Measurements from ENCODE around the gene GFRA3. TPM values are rescaled to one million over a fixed set of nuclear protein-coding genes. Genes with fewer than 3 reads are reported as not detected.
"Not testable (repeated sequence)": the region's sequence is repeated elsewhere in the genome, so short reads cannot be mapped to it uniquely, and the experiment has no call there.

The GFRA3 gene, protein sequence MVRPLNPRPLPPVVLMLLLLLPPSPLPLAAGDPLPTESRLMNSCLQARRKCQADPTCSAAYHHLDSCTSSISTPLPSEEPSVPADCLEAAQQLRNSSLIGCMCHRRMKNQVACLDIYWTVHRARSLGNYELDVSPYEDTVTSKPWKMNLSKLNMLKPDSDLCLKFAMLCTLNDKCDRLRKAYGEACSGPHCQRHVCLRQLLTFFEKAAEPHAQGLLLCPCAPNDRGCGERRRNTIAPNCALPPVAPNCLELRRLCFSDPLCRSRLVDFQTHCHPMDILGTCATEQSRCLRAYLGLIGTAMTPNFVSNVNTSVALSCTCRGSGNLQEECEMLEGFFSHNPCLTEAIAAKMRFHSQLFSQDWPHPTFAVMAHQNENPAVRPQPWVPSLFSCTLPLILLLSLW
- 4.3 TPM for total RNA-seq

DNA sequence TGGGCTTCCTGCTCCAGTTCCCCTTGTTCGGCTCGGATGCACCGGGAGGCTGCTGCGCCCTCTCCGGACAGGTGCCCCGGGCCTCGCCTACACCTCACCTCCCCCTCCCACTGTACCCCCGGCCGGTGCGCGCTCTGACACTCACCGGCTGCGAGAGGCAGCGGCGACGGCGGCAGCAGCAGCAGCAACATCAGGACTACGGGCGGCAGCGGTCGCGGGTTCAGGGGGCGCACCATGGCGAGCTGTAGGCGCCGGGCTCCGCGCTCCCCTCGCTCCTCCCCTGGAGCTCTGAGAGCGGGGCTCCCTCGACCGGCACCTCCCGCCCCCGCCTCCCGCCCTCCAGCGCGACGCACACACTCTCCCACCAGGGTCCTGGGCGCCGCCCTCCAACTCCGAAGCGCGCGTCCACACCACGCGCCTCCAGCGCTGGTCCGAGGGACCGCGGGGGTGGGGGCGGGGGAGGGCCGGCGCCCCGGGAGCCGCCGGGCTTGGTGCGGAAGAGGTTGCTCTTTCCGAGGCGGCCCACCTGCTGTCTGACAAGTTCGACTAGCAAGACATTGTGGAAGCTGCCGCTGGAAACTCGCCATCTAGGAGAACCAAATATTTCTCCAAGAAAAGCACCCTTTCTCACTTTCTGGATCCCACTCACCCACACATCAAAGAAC, at the start of gene GFRA3:
TSS of gene GFRA3 (minus strand) at position 433 of the 665 bp plus-strand sequence. CDS start at position 236, 197 bp downstream.
- DNase-seq = no peak

DNA sequence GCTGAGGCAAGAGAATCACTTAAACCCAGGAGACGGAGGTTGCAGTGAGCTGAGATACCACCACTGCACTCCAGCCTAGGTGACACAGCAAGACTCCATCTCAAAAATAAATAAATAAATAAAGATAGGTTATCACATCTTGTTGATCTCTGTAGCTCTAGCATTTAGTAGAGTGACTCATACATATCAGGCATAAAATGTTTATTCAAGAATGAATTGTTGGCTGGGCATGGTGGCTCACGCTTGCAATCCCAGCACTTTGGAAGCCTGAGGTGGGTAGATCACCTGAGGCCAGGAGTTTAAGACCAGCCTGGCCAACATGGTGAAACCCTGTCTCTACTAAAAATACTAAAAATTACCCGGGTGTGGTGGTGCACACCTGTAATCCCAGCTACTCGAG, 43.8 kb upstream of the GFRA3 start:
- DNase-seq = not testable (repeated sequence)

DNA sequence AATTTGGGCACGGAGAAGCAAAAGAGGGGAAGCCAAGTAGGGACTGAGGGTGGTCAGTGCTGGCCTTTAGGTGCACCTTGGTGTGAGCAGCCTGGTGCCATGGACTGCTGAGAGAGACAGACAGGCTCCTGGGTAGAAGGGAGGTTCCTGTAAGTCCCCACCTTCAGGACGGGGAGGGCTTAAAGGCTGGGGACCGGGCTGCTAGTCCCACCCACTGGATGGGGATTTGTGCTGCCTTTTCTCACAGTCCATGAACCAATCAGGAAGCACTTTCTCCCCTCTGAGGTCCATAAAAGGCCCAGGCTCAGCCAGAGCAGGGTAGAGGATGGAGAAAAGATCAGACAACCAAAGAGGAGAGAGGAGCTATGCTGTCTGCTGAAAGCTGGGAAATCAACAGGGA, 41.9 kb upstream of the GFRA3 start:
- DNase-seq = no peak

DNA sequence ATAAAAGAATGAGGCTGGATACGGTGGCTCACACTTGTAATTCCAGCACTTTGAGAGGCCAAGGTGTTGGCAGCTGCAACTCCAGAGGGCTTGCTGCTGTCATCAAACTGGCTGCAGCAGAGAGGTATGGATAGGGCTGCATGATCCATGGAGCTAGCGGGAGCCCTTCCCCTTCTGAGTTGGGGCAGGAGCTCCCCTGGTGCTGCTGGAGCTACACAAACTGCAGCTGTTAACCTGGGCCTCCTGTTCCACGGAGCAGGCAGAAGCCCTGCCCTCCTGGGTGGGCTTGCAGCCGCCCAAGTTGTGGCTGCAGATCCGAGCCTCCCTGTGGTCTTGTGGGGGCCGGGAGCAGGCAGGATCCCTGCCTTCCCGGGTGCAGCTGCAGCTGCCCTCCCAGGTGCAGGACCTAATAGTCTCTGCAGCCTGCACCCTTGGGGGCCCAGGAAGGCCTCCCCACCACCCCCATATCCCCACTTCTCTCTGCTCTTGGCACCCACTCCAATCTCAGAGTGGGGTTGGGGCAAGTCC, 41.4 kb upstream of the GFRA3 start:
- no peak for DNase-seq

DNA sequence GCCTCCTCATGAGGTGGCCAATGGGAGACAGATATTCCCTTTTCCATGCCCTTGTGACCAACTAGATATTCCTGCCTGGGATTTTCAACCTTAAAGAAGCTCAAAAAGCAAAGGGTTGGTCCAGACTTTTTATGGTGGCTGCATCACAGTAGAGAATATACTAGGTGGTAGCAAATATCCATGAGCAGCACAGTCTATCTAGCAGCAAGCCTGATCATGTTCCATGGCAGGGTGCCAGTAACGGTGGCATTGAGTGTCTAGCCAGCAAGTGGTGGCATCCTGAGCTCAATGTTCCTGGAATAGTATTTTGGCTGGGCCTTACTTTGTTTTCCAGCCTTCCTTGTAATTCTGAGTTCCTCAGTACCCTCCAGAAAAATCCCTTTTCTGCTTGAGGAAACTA, 31.4 kb upstream of the GFRA3 start:
- DNase-seq = no peak

DNA sequence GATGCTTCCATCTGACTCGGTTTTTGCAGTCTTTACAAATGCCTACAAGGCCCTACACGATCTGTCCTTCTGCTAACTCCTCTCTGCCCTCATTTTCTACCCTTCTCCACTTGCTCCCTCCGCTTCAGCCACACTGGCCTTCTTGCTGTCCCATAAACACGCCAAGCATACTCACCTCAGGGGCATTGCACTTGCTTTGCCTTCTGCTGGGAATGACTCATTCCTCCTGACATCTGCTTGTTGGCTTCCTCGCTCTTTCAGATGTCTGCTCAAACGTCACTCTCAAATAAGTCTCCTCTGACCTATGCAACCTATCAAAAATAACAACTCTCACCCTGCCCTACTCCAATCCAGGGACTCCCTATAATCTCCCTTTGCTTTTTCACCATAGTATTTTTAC, 29.0 kb upstream of the GFRA3 start:
- DNase-seq = no peak

DNA sequence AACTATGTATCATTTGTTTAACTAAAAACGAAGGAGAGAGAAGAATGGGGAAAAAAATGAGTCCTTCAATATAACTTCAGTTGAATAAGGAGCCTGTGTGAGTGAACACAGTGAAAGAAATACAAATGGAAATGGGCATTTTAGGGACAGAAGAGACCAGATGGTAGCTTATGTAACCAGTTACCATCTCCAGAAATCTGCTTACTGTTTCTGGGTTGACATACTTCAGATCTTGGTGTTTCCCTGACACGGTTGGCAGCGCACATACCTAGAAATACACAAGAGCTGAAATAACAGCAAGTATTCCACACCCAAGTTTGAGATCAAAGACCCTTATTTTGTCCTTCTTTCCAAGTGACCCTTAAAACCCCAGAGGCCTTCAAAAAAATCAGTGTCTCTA, 14.9 kb upstream of the GFRA3 start:
- DNase-seq = no peak

DNA sequence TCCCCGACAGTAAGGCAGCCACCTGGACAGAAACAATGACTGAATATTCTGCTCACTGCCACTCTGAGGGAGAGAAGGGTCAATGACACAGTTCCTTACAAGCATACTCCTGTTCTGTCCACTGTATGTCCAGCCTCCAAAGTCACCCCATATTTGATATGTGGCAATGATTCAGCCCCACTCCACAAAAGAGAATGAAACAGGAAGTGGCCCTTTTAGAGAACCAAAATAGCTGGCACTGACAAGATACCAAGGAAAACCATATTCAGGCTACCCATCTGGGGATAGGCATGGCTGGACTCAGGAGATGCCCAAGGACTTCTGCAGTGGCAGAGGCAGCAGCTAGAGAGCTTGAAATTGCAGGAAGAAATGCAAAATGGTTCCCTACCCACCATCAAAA, 12.8 kb upstream of the GFRA3 start:
- no peak for DNase-seq

DNA sequence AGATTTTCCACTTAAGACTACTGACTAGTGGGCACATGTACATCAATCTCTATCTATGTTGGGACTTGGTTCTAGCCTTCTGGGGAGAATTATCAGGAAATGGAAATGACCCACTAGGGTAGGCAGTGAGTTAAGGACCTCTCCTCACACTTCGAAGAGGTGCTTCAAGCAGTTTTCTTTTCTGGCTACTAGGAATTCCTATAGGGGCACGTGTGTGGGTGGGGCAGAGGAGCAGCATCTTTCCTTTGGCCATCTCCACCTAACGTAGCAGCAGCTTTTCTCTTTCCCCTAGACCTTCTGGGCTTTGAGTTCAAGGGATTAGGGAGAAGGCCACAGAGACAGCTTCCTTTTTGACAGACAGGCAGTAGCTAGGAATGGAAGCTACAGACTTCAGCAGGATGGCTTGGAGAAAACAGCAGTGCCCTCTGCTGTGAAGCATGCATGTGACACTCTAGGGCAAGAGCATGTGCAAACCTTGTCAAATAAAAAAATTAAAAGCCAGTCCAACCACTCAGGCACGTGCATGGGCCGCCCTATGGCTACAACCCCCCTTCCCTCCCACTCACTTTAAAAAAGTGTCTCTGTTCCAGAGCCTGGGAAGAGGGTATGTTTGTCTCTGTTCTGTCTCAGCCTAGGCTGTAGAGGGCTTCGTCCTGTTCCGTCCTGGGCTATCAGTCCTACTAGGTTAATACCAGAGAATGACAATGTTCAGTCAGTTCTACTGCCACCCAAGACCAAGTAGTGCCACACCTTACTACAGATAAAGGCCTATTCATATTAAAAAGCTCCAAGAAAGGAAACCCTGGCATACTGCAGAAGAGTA, 8.7 kb upstream of the GFRA3 start:
- peak; percentile 35 for DNase-seq

DNA sequence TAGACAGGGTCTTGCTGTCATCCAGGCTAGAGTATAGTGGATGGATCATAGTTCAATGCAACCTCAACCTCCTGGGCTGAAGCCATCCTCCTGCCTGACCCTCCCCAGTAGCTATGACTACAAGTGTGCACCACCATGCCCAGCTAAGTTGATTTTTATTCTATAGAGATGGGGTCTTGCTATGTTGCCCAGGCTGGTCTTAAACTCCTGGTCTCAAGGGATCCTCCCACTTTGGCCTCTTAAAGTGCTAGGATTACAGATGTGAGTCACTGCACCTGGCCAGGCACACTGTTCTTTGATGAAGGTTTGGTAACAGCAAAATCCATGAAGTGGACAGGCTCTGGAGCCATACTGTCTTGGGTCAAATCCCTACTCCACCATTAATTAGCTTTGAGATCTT, 6.5 kb upstream of the GFRA3 start:
- no peak for DNase-seq

DNA sequence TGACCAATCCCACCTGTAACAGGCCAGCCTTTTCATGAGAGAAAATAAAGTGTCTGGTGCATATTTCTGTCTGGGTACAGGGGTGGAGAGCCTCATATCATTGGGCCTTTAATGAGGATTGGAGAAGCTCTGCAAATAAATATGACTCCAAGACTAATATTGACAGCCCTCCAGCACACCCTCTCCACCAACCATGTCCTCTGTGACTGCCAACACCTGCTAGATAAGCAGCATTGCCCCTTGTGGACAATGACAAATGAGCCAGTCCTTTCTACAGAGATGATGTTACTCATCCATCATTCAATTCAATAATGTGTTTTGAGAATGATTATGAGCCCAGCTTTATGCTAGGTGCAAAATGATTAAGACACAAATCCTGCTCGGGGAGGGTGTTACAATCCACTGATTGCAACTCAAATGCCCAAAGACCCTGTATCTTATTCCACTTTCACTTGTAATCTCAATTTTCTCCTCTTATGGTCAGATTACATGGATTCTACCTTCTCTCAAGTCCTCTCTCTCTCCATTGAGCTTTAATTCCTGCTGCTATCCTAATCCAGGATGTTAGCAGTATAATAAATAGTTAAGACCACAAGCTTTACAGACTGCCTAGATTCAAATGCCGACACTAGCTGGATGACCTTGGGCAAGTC, 2.1 kb upstream of the GFRA3 start:
- no peak for DNase-seq

DNA sequence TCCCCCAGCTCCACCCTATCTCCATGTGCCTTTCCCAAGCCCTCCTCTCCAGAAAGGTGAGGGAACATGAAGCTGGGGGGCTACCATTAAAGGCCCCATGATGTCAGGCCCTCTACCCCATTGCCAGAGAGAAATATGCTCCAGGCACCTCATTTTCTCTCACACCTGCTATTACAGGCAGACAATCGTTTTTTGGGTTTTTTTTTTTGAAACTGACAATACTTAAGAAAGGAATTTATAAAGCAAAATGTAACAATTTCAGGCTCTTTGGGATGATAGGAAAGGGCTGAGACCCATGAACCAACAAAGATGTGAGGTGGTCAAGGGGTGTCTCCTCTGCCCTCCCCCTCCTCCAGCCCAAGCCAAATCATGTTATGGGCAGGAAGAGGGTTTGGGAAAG, 1.5 kb upstream of the GFRA3 start:
- DNase-seq = no peak

DNA sequence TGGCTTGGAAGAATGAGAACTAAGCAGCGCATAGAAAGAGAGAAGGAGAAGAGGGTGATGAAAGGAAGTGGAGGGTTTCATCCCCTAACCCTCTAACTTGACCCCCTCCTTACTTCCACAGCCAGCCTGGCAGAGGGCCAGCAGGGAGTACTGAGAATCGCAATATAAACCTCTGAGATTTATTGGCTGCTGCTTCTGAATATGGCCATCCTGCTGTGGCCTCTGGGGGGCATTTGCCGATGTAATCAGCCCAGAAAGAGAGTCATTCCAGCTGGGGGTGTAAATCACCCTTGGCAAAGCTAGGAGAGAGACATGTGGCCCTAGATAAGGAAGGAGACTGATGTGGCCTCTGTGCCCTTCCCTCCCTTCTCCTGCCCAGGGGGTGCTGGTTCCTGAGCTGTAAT, 960 bp upstream of the GFRA3 start:
- no peak for DNase-seq

DNA sequence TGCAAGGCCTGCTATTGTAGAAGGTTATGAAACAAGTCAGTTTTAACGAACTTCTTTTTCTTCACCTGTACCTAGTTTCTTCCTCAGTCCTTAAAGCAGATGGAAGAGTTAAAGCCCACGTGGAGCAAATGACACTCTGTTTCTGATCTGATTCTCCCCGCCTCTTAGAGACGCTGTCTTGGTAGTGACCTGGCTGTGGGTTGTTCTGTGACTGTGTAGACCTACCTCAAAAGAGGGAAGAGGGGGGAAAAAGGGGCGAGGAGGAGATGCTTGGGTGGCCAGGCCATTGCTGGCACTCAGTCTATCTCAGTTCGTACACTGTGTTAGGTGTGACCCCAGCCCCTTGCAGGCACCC, 610 bp downstream of the GFRA3 start:
- DNase-seq = no peak

DNA sequence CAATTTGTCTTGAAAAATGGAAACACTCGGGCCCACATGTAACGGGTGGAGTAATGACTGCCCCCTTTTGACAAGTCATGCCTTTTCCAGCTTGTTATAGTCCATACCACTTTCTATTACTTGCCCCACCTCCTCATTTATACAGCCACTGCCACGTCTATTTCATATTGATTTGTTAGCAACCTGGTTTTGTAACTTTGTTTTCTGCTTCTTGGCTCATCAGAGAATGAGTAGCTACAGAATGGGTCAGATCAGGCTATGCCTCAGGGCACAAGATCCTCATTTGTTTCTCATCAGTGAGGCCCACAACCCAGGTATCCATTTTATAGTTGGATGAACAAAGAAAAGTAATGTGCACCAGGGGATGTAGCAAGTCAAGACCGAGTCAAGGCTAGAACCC, 1.7 kb downstream of the GFRA3 start:
- no peak for DNase-seq

DNA sequence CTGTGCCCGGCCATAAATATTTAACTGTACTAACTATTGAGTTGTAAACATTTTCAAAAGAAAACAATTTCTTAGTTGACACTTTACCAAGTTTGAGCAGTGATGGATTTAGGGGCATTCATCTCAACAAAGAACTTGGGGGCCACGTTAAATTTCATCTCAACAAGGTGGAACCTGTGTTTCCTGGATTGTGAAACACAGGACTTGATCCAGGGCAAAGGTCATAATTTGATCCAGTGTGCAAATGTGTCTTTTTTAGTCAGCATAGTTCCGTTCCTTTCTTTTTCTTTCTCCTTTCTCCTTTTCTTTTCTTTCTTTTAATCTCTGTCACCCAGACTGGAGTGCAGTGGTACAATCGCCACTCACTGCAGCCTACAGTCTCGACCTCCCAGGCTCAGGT, 3.1 kb downstream of the GFRA3 start:
- DNase-seq = no peak

DNA sequence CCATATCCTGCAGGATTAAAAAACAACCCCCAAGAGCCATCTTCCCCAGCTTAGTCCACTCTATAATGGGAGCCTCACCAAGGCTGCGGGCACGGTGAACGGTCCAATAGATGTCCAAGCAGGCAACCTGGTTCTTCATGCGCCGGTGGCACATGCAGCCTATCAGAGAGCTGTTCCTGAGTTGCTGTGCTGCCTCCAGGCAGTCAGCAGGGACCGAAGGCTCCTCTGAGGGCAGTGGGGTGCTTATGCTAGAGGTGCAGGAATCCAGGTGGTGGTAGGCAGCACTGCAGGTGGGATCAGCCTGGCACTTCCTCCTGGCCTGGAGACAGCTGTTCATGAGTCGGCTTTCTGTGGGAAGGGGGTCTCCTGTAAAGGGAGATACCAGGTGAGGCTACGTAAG, 10.2 kb downstream of the GFRA3 start:
- no peak for DNase-seq

DNA sequence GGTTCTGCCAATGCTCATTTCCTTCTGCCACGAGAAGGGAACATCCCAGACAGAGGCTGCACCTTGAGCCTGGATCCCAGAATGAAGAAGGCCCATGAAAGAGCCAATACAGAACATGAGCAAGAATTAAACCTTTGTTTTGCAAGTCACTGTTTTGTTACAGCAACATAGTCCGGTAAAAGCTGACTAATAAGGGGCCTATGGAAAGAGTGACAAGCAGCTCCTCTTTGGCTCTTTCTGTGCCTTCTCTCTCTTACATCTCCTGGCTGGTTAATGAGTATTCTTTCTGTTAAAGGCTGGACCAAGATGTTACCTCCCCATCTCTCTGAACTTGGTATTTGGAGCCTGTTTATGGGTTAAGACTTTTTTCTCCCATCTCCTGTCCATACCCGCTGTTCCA, 10.8 kb downstream of the GFRA3 start:
- DNase-seq = no peak

DNA sequence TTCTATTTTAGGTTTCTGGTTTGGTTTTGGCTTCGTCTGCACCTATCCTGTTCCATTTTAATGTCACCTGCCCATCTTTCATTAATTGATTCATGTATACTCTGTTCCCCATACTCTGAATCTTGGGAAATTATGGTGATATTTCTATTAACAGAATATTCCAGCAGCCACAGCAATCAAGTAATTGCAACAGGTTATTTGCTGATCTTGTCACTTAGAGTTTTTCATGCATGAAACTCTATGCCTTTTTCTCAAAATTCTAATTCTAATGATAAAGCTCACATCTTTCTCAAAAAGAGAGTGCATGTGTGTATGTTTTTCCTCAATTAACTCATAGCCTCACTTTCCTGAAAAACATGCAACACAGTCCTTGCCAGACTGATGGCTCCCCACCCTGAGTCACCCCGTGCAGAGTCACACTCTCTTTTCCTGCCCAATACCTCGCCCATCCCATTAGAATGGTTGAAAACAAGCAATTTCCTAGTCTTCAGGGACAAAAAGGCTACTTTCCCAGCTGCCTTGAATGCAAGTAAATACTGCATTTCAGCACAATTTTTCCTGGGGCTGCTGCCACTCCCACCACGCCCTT, 15.6 kb downstream of the GFRA3 start:
- no peak for DNase-seq

DNA sequence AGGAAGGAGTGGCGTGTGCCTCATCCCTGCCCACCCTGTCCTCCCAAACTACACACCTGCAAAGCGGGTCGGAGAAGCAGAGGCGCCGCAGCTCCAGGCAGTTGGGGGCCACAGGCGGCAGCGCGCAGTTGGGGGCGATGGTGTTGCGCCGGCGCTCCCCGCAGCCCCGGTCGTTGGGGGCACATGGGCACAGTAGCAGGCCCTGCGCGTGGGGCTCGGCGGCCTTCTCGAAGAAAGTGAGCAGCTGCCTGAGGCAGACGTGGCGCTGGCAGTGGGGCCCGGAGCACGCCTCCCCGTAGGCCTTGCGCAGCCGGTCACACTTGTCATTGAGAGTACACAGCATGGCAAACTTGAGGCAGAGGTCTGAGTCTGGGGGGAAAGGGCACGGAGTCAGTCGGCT, 16.8 kb downstream of the GFRA3 start:
- DNase-seq = no peak

DNA sequence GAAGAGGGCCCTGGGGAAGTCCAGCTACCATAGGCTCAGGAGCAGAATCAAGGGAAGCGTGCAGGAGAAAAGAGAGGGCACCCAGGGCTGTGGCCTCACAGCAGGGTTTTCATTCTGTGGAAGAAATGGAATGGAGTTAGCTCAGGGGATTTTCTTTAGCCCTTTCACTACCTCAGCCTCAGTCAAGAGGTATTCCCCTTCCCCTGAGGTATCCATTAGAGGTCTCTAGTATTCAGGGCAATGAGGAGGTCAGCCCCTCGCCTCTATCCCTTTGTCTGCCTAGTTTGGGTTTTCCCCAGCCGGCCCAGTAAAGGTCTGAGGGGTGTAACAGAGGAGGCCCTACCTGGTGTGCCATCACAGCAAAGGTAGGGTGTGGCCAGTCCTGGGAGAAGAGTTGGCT, 21.5 kb downstream of the GFRA3 start:
- DNase-seq = no peak

DNA sequence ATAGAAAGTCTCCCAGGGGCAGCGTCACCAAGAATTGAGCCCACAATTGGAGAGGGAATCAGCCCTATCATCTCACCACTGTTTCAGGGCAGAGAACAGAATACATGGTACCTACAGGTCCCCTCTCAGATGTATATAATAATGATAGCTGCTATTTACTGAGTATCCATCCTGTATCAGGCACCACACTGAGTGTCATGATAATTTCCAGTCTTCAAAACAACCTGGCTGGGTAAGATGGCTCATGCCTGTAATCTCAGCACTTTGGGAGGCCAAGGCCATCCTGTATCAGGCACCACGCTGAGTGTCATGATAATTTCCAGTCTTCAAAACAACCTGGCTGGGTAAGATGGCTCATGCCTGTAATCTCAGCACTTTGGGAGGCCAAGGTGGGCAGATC, 26.6 kb downstream of the GFRA3 start:
- not testable (repeated sequence) for DNase-seq

All from skin of body (tissue), 2 donors.